Astrocyte (in vitro differentiated cells and primary cell): ENCODE data around the gene FTCD.

ENCODE experiments used
- CTCF ChIP-seq: IDR thresholded peaks from 2 replicates; pipeline ENCODE4 v1.5.1; 2011; ENCODE audit warnings: low read depth, mild to moderate bottlenecking, inconsistent platforms, low read length, moderate library complexity; ENCODE audit not compliant: insufficient read depth
- EZH2 ChIP-seq: IDR thresholded peaks from 2 replicates; pipeline ENCODE4 v1.6.1; 2012; ENCODE audit warnings: mild to moderate bottlenecking, low read length, inconsistent platforms; ENCODE audit not compliant: insufficient read depth

- TF ChIP-seq CTCF: no peak
- no peak for TF ChIP-seq EZH2
These were observed 55.0 kb downstream of the FTCD start for GRCh38 chr21:46100426-46100825.
